Transverse colon (tissue), 4 donors: ENCODE data around the gene NPNT. TPM values are rescaled to one million over a fixed set of nuclear protein-coding genes. Genes with fewer than 3 reads are reported as not detected.

Source experiments
- DNase-seq: peaks from one replicate; pipeline ENCODE4 v3.0.0-alpha.2; 2019
- H3K27ac ChIP-seq, 4 donors: fragments of 200-600 bp; sonication (generic); 2 replicates each; pipeline ENCODE4 v1.5.1; 2016 to 2018; ENCODE audit warnings: inconsistent platforms in 4 of 4
- H3K27me3 ChIP-seq: fragments of 200-600 bp; sonication (generic); 2 replicates; pipeline ENCODE4 v1.5.1; 2017; ENCODE audit warnings: inconsistent platforms
- H3K36me3 ChIP-seq, 4 donors: fragments of 200-600 bp; sonication (generic); 2 replicates each; pipeline ENCODE4 v1.5.1; 2017 to 2019; ENCODE audit warnings: inconsistent platforms in 4 of 4
- H3K4me1 ChIP-seq, 4 donors: fragments of 200-600 bp; sonication (generic); 2 replicates each; pipeline ENCODE4 v1.5.1; 2017 to 2020; ENCODE audit warnings: inconsistent platforms in 4 of 4
- H3K4me3 ChIP-seq, 4 donors: fragments of 200-600 bp; sonication (generic); 1 replicate in 1 of 4; 2 replicates in 3 of 4; pipeline versions ENCODE4 v1.5.1 to v1.6.1; 2017 to 2019; ENCODE audit warnings: inconsistent platforms in 4 of 4
- H3K9me3 ChIP-seq, 2 donors: fragments of 200-600 bp; sonication (generic); 2 replicates each; pipeline ENCODE4 v1.5.1; 2017 to 2019; ENCODE audit warnings: inconsistent platforms in 2 of 2
- CTCF ChIP-seq, 5 experiments: fragments of 200-600 bp in 3 of 5; fragments of 450-650 bp in 2 of 5; sonication (generic) in 3 of 5; IDR thresholded peaks; 1 replicate in 2 of 5; 2 replicates in 3 of 5; pipeline ENCODE4 v1.5.1; 2016 to 2017; ENCODE audit warnings: antibody characterized with exemption in 5 of 5, inconsistent platforms in 3 of 5, mild to moderate bottlenecking in 2 of 5, moderate library complexity in 1 of 5
- EP300 ChIP-seq: sonication (generic); formaldehyde crosslinking; IDR thresholded peaks from one replicate; pipeline ENCODE4 v1.6.1; 2017; ENCODE audit warnings: antibody characterized with exemption, low read depth
- POLR2A ChIP-seq: fragments of 450-650 bp; IDR thresholded peaks from one replicate; pipeline ENCODE4 v1.6.1; 2016; ENCODE audit warnings: antibody characterized with exemption, mild to moderate bottlenecking, moderate library complexity
- POLR2AphosphoS5 ChIP-seq, 3 donors: sonication (generic); formaldehyde crosslinking; IDR thresholded peaks; one replicate each; pipeline ENCODE4 v1.6.1; 2016; ENCODE audit warnings: antibody characterized with exemption in 3 of 3
- WGBS, 2 donors: methylation state at CpG; one replicate each; pipeline ENCODE4 v1.1.5; 2018; ENCODE audit warnings: low coverage in 1 of 2; 5-methylcytosine and 5-hydroxymethylcytosine counted together
- in situ Hi-C, 4 donors: fragments of 200-750 bp; cut with MboI; loops; one replicate each; pipeline versions ENCODE4 v1.15.0 to v1.15.1; 2017; ENCODE audit warnings: low sequenced_read_pairs in 3 of 4, low pct_ligation_motif_present in 1 of 4, low pct_unique_long_range_greater_than_20kb in 1 of 4
- intact Hi-C: fragments of 100-400 bp; cut with DNase I; formaldehyde crosslinking; loops from one replicate; pipeline ENCODE4 v1.15.1; 2023; ENCODE audit warnings: low total_unique reads
- total RNA-seq, 4 donors: library from RNA; depleted of rRNA; stranded (reverse); fragments of >200 nt; gene quantifications; one replicate each; pipeline ENCODE4 v1.1.0, GENCODE V29; 2016

Gene NPNT
- total RNA-seq, 4 donors from 2014 or later, result 4.5 to 26.3 (median 24.4) TPM

GRCh38 chr4:105858466-105859040, 36.7 kb upstream of the NPNT start:
- Histone ChIP-seq H3K4me1 (no peaks in the 10 kb centered on the region), H3K27me3 (no peaks in the 10 kb centered on the region), H3K27ac (no peak overlapping the region), H3K36me3 (no peaks in the 10 kb centered on the region), H3K9me3 (peaks cover 4 to 5% of the 10 kb centered on the region in 2 donors), H3K4me3 (no peak overlapping the region)
- no peak for TF ChIP-seq CTCF (IDR thresholded peaks at IDR 0.05)
- TF ChIP-seq EP300, result no peak
- no peak for TF ChIP-seq POLR2AphosphoS5 (IDR thresholded peaks at IDR 0.05)
- no peak for TF ChIP-seq POLR2A
- no peak for DNase-seq
- 84 to 90% methylated on average over 4 to 10 of the region's 10 CpGs for WGBS, 2 donors
- intact Hi-C loops (no loop called here), in situ Hi-C loops (no loop called here)

GRCh38 chr4:105859233-105859632, 36.0 kb upstream of the NPNT start:
- Histone ChIP-seq H3K27me3 (no peaks in the 10 kb centered on the region), H3K9me3 (peaks cover 4 to 5% of the 10 kb centered on the region in 2 donors), H3K27ac (no peak overlapping the region), H3K36me3 (no peaks in the 10 kb centered on the region), H3K4me3 (no peak overlapping the region), H3K4me1 (no peaks in the 10 kb centered on the region)
- TF ChIP-seq CTCF (IDR thresholded peaks at IDR 0.05) (no peak), POLR2A (no peak), EP300 (no peak), POLR2AphosphoS5 (IDR thresholded peaks at IDR 0.05) (no peak)
- 6 to 14% methylated on average over 1 of the region's 1 CpG for WGBS, 2 donors
- in situ Hi-C loops, result no loop called here
- intact Hi-C loops, result no loop called here
- DNase-seq, result no peak

GRCh38 chr4:105870963-105871362, 24.3 kb upstream of the NPNT start:
- in situ Hi-C loops (no loop called here), intact Hi-C loops (no loop called here)
- H3K9me3 ChIP-seq, result no peaks in the 10 kb centered on the region
- WGBS, 2 donors, result 73 to 74% methylated on average over 3 of the region's 3 CpGs
- H3K27ac ChIP-seq, result no peak overlapping the region
- no peaks in the 10 kb centered on the region for H3K4me1 ChIP-seq
- DNase-seq, result no peak
- no peaks in the 10 kb centered on the region for H3K36me3 ChIP-seq
- H3K4me3 ChIP-seq, result no peak overlapping the region
- TF ChIP-seq POLR2AphosphoS5 (IDR thresholded peaks at IDR 0.05), result no peak
- H3K27me3 ChIP-seq, result no peaks in the 10 kb centered on the region

- in situ Hi-C loops (no loop called here), intact Hi-C loops (no loop called here)
- no peaks in the 10 kb centered on the region for H3K9me3 ChIP-seq
- H3K4me1 ChIP-seq, result no peaks in the 10 kb centered on the region
- DNase-seq, result no peak
- H3K27ac ChIP-seq, result no peak overlapping the region
- no peaks in the 10 kb centered on the region for H3K27me3 ChIP-seq
- H3K36me3 ChIP-seq, result no peaks in the 10 kb centered on the region
- WGBS, 2 donors, result 73 to 78% methylated on average over 2 of the region's 2 CpGs
- TF ChIP-seq CTCF (IDR thresholded peaks at IDR 0.05) (no peak), POLR2A (no peak), EP300 (no peak), POLR2AphosphoS5 (IDR thresholded peaks at IDR 0.05) (no peak)
- no peak overlapping the region for H3K4me3 ChIP-seq
These were observed 23.3 kb upstream of the NPNT start for GRCh38 chr4:105871997-105872396.

GRCh38 chr4:105875233-105875632, 20.0 kb upstream of the NPNT start:
- H3K4me1 ChIP-seq, result no peaks in the 10 kb centered on the region

More at GRCh38 chr4:105875233-105875632, 20.0 kb upstream of the NPNT start:
- Histone ChIP-seq H3K27me3 (no peaks in the 10 kb centered on the region), H3K4me3 (no peak overlapping the region), H3K36me3 (no peaks in the 10 kb centered on the region), H3K9me3 (no peaks in the 10 kb centered on the region), H3K27ac (no peak overlapping the region)
- no peak for DNase-seq
- TF ChIP-seq POLR2AphosphoS5 (IDR thresholded peaks at IDR 0.05) (no peak), POLR2A (no peak), EP300 (no peak), CTCF (IDR thresholded peaks at IDR 0.05) (no peak)
- in situ Hi-C loops (no loop called here), intact Hi-C loops (no loop called here)
